GM23338 (cell line): ENCODE measurements around the gene CELA2B. TPM values are rescaled to one million over a fixed set of nuclear protein-coding genes. Genes with fewer than 3 reads are reported as not detected.

ENCODE experiments used
- ATAC-seq: fragments of 200-7000 bp; cut with Tn5 transposase; 3 replicates; pipeline ENCODE4 v1.9.1; 2020
- DNase-seq: peaks from one replicate; pipeline ENCODE4 v3.0.0-alpha.2; 2015; ENCODE audit warnings: low spot score
- H2AFZ ChIP-seq: fragments of 200-600 bp; sonication (generic); 2 replicates; pipeline ENCODE4 v1.8.0; 2016; ENCODE audit warnings: antibody characterized with exemption, mild to moderate bottlenecking, moderate library complexity
- H3F3A ChIP-seq: fragments of 200-600 bp; sonication (generic); replicated peaks from 2 replicates; pipeline ENCODE4 v1.8.0; 2017; ENCODE audit warnings: antibody characterized with exemption, mixed run types, low read depth
- H3K27ac ChIP-seq: fragments of 200-600 bp; sonication (generic); 2 replicates; pipeline ENCODE4 v1.6.1; 2016; ENCODE audit warnings: low read depth
- H3K27me3 ChIP-seq: fragments of 200-600 bp; sonication (generic); 2 replicates; pipeline ENCODE4 v1.8.0; 2016; ENCODE audit warnings: mild to moderate bottlenecking, mixed run types, moderate library complexity; ENCODE audit not compliant: insufficient read depth
- H3K36me3 ChIP-seq: fragments of 200-600 bp; sonication (generic); 2 replicates; pipeline ENCODE4 v1.8.0; 2016; ENCODE audit warnings: mild to moderate bottlenecking; ENCODE audit not compliant: insufficient read depth
- H3K4me1 ChIP-seq: fragments of 200-600 bp; sonication (generic); 2 replicates; pipeline ENCODE4 v1.8.0; 2016; ENCODE audit warnings: mild to moderate bottlenecking, moderate library complexity; ENCODE audit not compliant: insufficient read depth
- H3K4me2 ChIP-seq: fragments of 200-600 bp; sonication (generic); 2 replicates; pipeline ENCODE4 v1.7.1; 2017; ENCODE audit warnings: mixed run types
- H3K4me3 ChIP-seq: fragments of 200-600 bp; sonication (generic); 2 replicates; pipeline ENCODE4 v1.6.1; 2016; ENCODE audit warnings: mixed run types
- H3K79me2 ChIP-seq: fragments of 200-600 bp; sonication (generic); replicated peaks from 2 replicates; pipeline ENCODE4 v1.8.0; 2017; ENCODE audit warnings: mild to moderate bottlenecking; ENCODE audit not compliant: insufficient read depth
- H3K9me2 ChIP-seq: fragments of 200-600 bp; sonication (generic); 2 replicates; pipeline ENCODE4 v1.8.0; 2017; ENCODE audit not compliant: insufficient read depth
- H4K20me1 ChIP-seq: fragments of 200-600 bp; sonication (generic); replicated peaks from 2 replicates; pipeline ENCODE4 v1.8.0; 2017; ENCODE audit warnings: mild to moderate bottlenecking; ENCODE audit not compliant: insufficient read depth
- H3K27ac Mint-ChIP-seq: 2 replicates; pipeline ENCODE4 v1.8.0; 2020; ENCODE audit warnings: inconsistent platforms, mild to moderate bottlenecking, moderate library complexity, mixed read lengths
- H3K27me3 Mint-ChIP-seq: 3 replicates; pipeline ENCODE4 v1.8.0; 2022; ENCODE audit warnings: low read depth, mild to moderate bottlenecking, moderate library complexity, mixed read lengths, inconsistent platforms; ENCODE audit not compliant: insufficient read depth, poor library complexity
- H3K36me3 Mint-ChIP-seq: 3 replicates; pipeline ENCODE4 v1.8.0; 2021; ENCODE audit warnings: low read depth, mild to moderate bottlenecking, inconsistent platforms, moderate library complexity, mixed read lengths
- H3K4me1 Mint-ChIP-seq: 3 replicates; pipeline ENCODE4 v1.8.0; 2020; ENCODE audit warnings: mild to moderate bottlenecking, inconsistent platforms, mixed read lengths
- H3K4me3 Mint-ChIP-seq: 3 replicates; pipeline ENCODE4 v1.8.0; 2021; ENCODE audit warnings: moderate library complexity, mild to moderate bottlenecking, inconsistent platforms, mixed read lengths
- H3K9me3 Mint-ChIP-seq: 3 replicates; pipeline ENCODE4 v1.8.0; 2020; ENCODE audit warnings: moderate library complexity, mild to moderate bottlenecking, inconsistent platforms, mixed read lengths
- CREB1 ChIP-seq: fragments of 250-450 bp; sonication (Bioruptor Pico); IDR thresholded peaks from 2 replicates; pipeline ENCODE4 v1.5.0; 2020; ENCODE audit warnings: low read depth, mild to moderate bottlenecking, moderate library complexity
- ETS1 ChIP-seq: IDR thresholded peaks from 2 replicates; pipeline ENCODE4 v1.6.1; 2016; ENCODE audit warnings: antibody characterized with exemption
- EZH2 ChIP-seq: fragments of 200-600 bp; sonication (generic); IDR thresholded peaks from one replicate; pipeline ENCODE4 v1.8.0; 2017; ENCODE audit warnings: antibody characterized with exemption, mild to moderate bottlenecking, low read depth; ENCODE audit not compliant: unreplicated experiment
- EZH2phosphoT487 ChIP-seq: fragments of 200-600 bp; sonication (generic); IDR thresholded peaks from one replicate; pipeline ENCODE4 v1.8.1; 2018; ENCODE audit warnings: antibody characterized with exemption; ENCODE audit not compliant: unreplicated experiment
- JUNB ChIP-seq: IDR thresholded peaks from one replicate; pipeline ENCODE4 v1.6.1; 2016; ENCODE audit warnings: antibody characterized with exemption; ENCODE audit not compliant: unreplicated experiment
- NANOG ChIP-seq: IDR thresholded peaks from 2 replicates; pipeline ENCODE4 v1.6.1; 2016; ENCODE audit warnings: antibody characterized with exemption, borderline replicate concordance
- POLR2AphosphoS5 ChIP-seq: IDR thresholded peaks from 2 replicates; pipeline ENCODE4 v1.6.1; 2016; ENCODE audit warnings: antibody characterized with exemption, low read depth
- REST ChIP-seq: IDR thresholded peaks from one replicate; pipeline ENCODE4 v1.6.1; 2018; ENCODE audit warnings: antibody characterized with exemption; ENCODE audit not compliant: unreplicated experiment
- ZNF114 ChIP-seq: fragments of 250-450 bp; sonication (Bioruptor Pico); IDR thresholded peaks from 2 replicates; pipeline ENCODE4 v1.5.0; 2020; ENCODE audit warnings: mild to moderate bottlenecking, moderate library complexity
- polyA plus RNA-seq: library from polyadenylated mRNA; unstranded; fragments of >200 nt; fragmentation: Nextera tagmentation; extraction: Ambion mirVana; gene quantifications from 2 replicates; pipeline ENCODE4 v1.2.1, GENCODE V29; 2016
- total RNA-seq: library from RNA; depleted of rRNA; stranded (reverse); fragments of >200 nt; shearing (Covaris generic); gene quantifications from 2 replicates; pipeline ENCODE4 v1.2.3, GENCODE V29; 2014
- TF ChIP-seq, protein P1 (sequence below), 2 experiments: fragments of 200-600 bp in 1 of 2; sonication (generic) in 1 of 2; conservative IDR thresholded peaks; 2 replicates each; pipeline versions ENCODE4 v1.5.1 to v1.6.1; 2016 to 2017; ENCODE audit warnings: antibody characterized with exemption in 2 of 2, low read depth in 2 of 2, mild to moderate bottlenecking in 2 of 2, moderate library complexity in 1 of 2

Gene CELA2B
- total and polyA plus RNA-seq, 2 experiments from 2014 or later = not detected

DNA sequence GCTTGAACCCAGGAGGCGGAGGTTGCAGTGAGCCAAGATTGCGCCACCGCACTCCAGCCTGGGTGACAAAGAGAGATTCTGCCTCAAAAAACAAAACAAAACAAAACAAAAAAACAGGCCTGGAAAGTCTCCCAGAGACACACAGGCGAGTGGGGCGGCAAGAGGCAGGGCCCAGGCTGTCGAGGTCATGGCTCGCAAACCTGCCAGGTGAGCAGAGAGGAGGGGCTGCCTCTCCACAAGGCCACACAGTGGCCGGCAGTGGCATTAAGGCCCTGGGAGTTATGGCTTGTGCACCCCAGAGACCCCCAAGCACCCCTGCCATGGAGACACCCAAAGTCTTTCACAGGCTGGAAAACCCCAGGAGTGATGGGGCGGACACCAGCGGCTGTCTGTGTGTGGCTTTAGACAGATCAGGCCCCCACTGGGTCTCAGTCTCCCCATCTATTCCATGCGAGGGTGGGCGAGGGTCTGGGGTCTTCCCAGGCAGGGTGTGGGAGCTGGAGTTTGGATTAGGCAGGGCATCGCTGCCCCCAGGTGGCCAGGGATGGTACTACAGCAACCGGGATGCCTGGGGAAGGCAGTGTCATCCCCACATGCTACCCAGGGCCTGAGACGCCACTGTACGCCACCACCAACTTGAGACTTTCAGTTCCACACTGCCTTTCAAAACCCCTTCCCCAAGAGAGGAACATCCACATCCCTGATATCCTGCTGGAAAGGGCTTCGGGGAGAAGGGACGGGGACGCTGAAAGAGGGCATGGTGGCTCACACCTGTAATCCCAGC lies 44.9 kb upstream of the CELA2B start:
- H3K4me3 Mint-ChIP-seq = no peak overlapping the region
- H3K4me1 ChIP-seq = no peaks in the 10 kb centered on the region
- DNase-seq (peak; percentile 86), ATAC-seq (peak; percentile 90)
- no peak overlapping the region for H3K27ac ChIP-seq
- no peaks in the 10 kb centered on the region for H3K36me3 ChIP-seq
- no peaks in the 10 kb centered on the region for H3K79me2 ChIP-seq
- no peaks in the 10 kb centered on the region for H3K27me3 ChIP-seq
- no peak for TF ChIP-seq POLR2AphosphoS5
- TF ChIP-seq, protein P1, sequence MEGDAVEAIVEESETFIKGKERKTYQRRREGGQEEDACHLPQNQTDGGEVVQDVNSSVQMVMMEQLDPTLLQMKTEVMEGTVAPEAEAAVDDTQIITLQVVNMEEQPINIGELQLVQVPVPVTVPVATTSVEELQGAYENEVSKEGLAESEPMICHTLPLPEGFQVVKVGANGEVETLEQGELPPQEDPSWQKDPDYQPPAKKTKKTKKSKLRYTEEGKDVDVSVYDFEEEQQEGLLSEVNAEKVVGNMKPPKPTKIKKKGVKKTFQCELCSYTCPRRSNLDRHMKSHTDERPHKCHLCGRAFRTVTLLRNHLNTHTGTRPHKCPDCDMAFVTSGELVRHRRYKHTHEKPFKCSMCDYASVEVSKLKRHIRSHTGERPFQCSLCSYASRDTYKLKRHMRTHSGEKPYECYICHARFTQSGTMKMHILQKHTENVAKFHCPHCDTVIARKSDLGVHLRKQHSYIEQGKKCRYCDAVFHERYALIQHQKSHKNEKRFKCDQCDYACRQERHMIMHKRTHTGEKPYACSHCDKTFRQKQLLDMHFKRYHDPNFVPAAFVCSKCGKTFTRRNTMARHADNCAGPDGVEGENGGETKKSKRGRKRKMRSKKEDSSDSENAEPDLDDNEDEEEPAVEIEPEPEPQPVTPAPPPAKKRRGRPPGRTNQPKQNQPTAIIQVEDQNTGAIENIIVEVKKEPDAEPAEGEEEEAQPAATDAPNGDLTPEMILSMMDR (conservative IDR thresholded peaks at IDR 0.05; ENCODE audit: low read depth in 2 of 2) = peak; percentile 81 to 96
- no peaks in the 10 kb centered on the region for H3K9me2 ChIP-seq
- H3K9me3 Mint-ChIP-seq = no peaks in the 10 kb centered on the region
- no peak overlapping the region for H3K4me3 ChIP-seq
- H2AFZ ChIP-seq = no peak overlapping the region
- peaks cover 10% of the 10 kb centered on the region; the same call in 2 of the 3 replicates for H3K4me1 Mint-ChIP-seq
- H3F3A ChIP-seq = no peaks in the 10 kb centered on the region
- H3K27ac Mint-ChIP-seq = no peak overlapping the region; the same call in 1 of the 2 replicates
- H3K27me3 Mint-ChIP-seq = peaks cover 8% of the 10 kb centered on the region
- no peak overlapping the region for H3K4me2 ChIP-seq
- H3K36me3 Mint-ChIP-seq = no peaks in the 10 kb centered on the region; the same call in 2 of the 3 replicates
- no peaks in the 10 kb centered on the region for H4K20me1 ChIP-seq

- no peaks in the 10 kb centered on the region for H3K36me3 ChIP-seq
- H4K20me1 ChIP-seq = no peaks in the 10 kb centered on the region
- Mint-ChIP-seq H3K36me3 (no peaks in the 10 kb centered on the region; the same call in 2 of the 3 replicates), H3K27ac (no peak overlapping the region), H3K4me1 (peaks cover 6% of the 10 kb centered on the region; the same call in 2 of the 3 replicates), H3K27me3 (peaks cover 6% of the 10 kb centered on the region), H3K9me3 (no peaks in the 10 kb centered on the region), H3K4me3 (no peak overlapping the region)
- H3F3A ChIP-seq = no peaks in the 10 kb centered on the region
- H3K27me3 ChIP-seq = no peaks in the 10 kb centered on the region
- no peak overlapping the region for H3K4me2 ChIP-seq
- no peak overlapping the region for H3K4me3 ChIP-seq
- ATAC-seq (no peak), DNase-seq (no peak)
- no peak overlapping the region for H2AFZ ChIP-seq
- no peaks in the 10 kb centered on the region for H3K9me2 ChIP-seq
- H3K27ac ChIP-seq = no peak overlapping the region
- H3K79me2 ChIP-seq = no peaks in the 10 kb centered on the region
- H3K4me1 ChIP-seq = no peaks in the 10 kb centered on the region
- TF ChIP-seq POLR2AphosphoS5 (no peak), CREB1 (no peak), REST (no peak), NANOG (no peak), ETS1 (no peak), EZH2 (no peak), EZH2phosphoT487 (no peak), JUNB (no peak), ZNF114 (CRISPR knock-in tag) (no peak)
- TF ChIP-seq, protein P1 (conservative IDR thresholded peaks at IDR 0.05; ENCODE audit: low read depth in 2 of 2) = no peak
Observed at GRCh38 chr1:15431571-15431948, 44.3 kb upstream of the CELA2B start.
